Neural cell (in vitro differentiated cells): ENCODE measurements around the gene C1orf35. TPM values are rescaled to one million over a fixed set of nuclear protein-coding genes. Genes with fewer than 3 reads are reported as not detected.

Source experiments
- H2AFZ ChIP-seq: fragments of 200-600, 300-800 bp; sonication (generic), shearing (Covaris generic); 2 replicates; pipeline ENCODE4 v1.6.0; 2014; ENCODE audit warnings: low read depth, mild to moderate bottlenecking, antibody characterized with exemption, low read length, moderate library complexity
- H3F3A ChIP-seq: fragments of 200-600 bp; shearing (Covaris generic); 2 replicates; pipeline ENCODE4 v1.6.1; 2016; ENCODE audit warnings: mild to moderate bottlenecking, moderate library complexity, mixed read lengths, antibody characterized with exemption, low read length; ENCODE audit not compliant: insufficient read depth, poor library complexity, severe bottlenecking
- H3K27ac ChIP-seq: fragments of 200-600, 300-800 bp; sonication (generic), shearing (Covaris generic); 2 replicates; pipeline ENCODE4 v1.5.1; 2014; ENCODE audit warnings: mild to moderate bottlenecking, low read length, moderate library complexity
- H3K27me3 ChIP-seq: fragments of 300-800, 200-600 bp; sonication (generic), shearing (Covaris generic); 2 replicates; pipeline ENCODE4 v1.6.0; 2014; ENCODE audit warnings: mild to moderate bottlenecking, low read depth, low read length, moderate library complexity; ENCODE audit not compliant: insufficient read depth
- H3K36me3 ChIP-seq: fragments of 300-800, 200-600 bp; sonication (generic), shearing (Covaris generic); 2 replicates; pipeline ENCODE4 v1.5.1; 2014; ENCODE audit warnings: mild to moderate bottlenecking, antibody characterized with exemption, low read length, moderate library complexity; ENCODE audit not compliant: insufficient read depth
- H3K4me2 ChIP-seq: fragments of 300-800, 200-600 bp; sonication (generic), shearing (Covaris generic); 2 replicates; pipeline ENCODE4 v1.6.0; 2014; ENCODE audit warnings: mild to moderate bottlenecking, low read length
- H3K4me3 ChIP-seq: fragments of 300-800, 200-600 bp; sonication (generic), shearing (Covaris generic); 2 replicates; pipeline ENCODE4 v1.5.1; 2014; ENCODE audit warnings: mild to moderate bottlenecking, low read length, moderate library complexity
- H3K79me2 ChIP-seq: fragments of 200-600 bp; shearing (Covaris generic); replicated peaks from 2 replicates; pipeline ENCODE4 v1.6.0; 2014; ENCODE audit warnings: mild to moderate bottlenecking, low read length, moderate library complexity; ENCODE audit not compliant: insufficient read depth
- H3K9ac ChIP-seq: fragments of 300-800, 200-600 bp; sonication (generic), shearing (Covaris generic); 2 replicates; pipeline ENCODE4 v1.6.1; 2016; ENCODE audit warnings: mild to moderate bottlenecking, low read length, mixed read lengths
- H3K9me2 ChIP-seq: fragments of 200-600 bp; shearing (Covaris generic); 2 replicates; pipeline ENCODE4 v1.6.1; 2016; ENCODE audit warnings: mild to moderate bottlenecking, low read length, mixed read lengths; ENCODE audit not compliant: insufficient read depth
- H3K9me3 ChIP-seq: fragments of 200-600, 300-800 bp; sonication (generic), shearing (Covaris generic); 2 replicates; pipeline ENCODE4 v1.6.1; 2016; ENCODE audit warnings: mild to moderate bottlenecking, mixed run types, low read length, moderate library complexity, mixed read lengths
- H4K20me1 ChIP-seq: fragments of 200-600 bp; shearing (Covaris generic); 2 replicates; pipeline ENCODE4 v1.6.1; 2016; ENCODE audit warnings: mild to moderate bottlenecking, mixed run types; ENCODE audit not compliant: insufficient read depth
- CTCF ChIP-seq: fragments of 450-650 bp; IDR thresholded peaks from 2 replicates; pipeline ENCODE4 v1.5.1; 2014; ENCODE audit warnings: antibody characterized with exemption, mild to moderate bottlenecking, moderate library complexity; ENCODE audit not compliant: poor library complexity, severe bottlenecking
- EP300 ChIP-seq: fragments of 450-650 bp; conservative IDR thresholded peaks from 2 replicates; pipeline ENCODE4 v1.6.1; 2014; ENCODE audit warnings: antibody characterized with exemption, mild to moderate bottlenecking, moderate library complexity; ENCODE audit not compliant: poor library complexity, severe bottlenecking
- EZH2 ChIP-seq: fragments of 200-600, 300-800 bp; shearing (Covaris generic), sonication (generic); IDR thresholded peaks from 2 replicates; pipeline ENCODE4 v1.6.1; 2014; ENCODE audit warnings: antibody characterized with exemption, low read length, borderline replicate concordance, mild to moderate bottlenecking; ENCODE audit not compliant: insufficient read depth, poor library complexity, severe bottlenecking
- MXI1 ChIP-seq: fragments of 450-650 bp; conservative IDR thresholded peaks from 2 replicates; pipeline ENCODE4 v1.6.1; 2014; ENCODE audit warnings: antibody characterized with exemption, mild to moderate bottlenecking; ENCODE audit not compliant: poor library complexity, severe bottlenecking
- POLR2AphosphoS5 ChIP-seq: IDR thresholded peaks from 2 replicates; pipeline ENCODE4 v1.6.1; 2012
- REST ChIP-seq: IDR thresholded peaks from 2 replicates; pipeline ENCODE4 v1.6.1; 2012; ENCODE audit warnings: borderline replicate concordance
- TAF1 ChIP-seq: IDR thresholded peaks from 2 replicates; pipeline ENCODE4 v1.6.1; 2012; ENCODE audit warnings: low read depth
- polyA plus RNA-seq: library from polyadenylated mRNA; depleted of rRNA; stranded (reverse); fragments of >200 nt; gene quantifications from 2 replicates; pipeline ENCODE4 v1.2.3, GENCODE V29; 2014

C1orf35 gene
- polyA plus RNA-seq, 1 donor from 2014 or later, result 32.8 TPM

DNA sequence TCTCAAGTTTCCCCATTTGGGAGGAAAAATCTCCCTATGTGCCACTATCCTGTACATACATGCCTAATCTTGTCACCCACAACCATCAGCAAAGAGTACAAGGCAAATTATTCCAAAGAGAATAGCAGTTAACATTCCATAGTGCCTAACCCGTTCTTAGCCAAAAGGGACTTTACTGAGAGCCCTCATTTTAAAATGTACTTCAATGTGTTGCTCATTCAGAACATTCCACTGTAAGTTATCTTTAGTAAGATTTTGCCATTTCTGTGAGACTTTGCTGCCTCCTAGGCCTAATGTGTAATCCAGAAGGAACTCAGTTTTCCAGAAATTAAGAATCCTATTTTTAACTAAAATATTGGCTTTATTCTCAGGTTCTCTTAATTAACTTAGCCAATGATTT lies 17.2 kb upstream of the C1orf35 start:
- no peaks in the 10 kb centered on the region for H4K20me1 ChIP-seq
- H3K4me2 ChIP-seq, result no peak overlapping the region
- no peak for TF ChIP-seq MXI1

DNA sequence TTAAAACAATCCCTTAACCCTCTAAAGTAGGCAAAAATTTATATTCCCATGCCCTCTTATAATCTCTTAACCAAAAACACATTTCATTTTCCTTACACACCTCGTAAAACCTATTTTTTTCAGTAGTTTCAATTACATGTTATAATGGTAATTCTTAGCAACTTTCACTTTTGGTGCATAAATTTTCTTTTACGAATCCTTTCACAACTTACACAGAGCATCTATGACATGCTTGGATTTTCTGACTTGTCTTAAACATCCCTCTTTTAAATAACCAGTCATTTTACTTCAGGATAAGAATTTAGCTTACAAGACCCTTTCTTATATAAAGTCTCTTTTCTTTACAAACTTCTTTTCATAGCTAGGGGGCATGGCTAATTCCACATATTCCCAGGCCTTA lies 14.9 kb upstream of the C1orf35 start:
- H3K9me2 ChIP-seq, result no peaks in the 10 kb centered on the region

More for the DNA sequence above, 17.2 kb upstream of the C1orf35 start:
- Histone ChIP-seq H3K79me2 (no peaks in the 10 kb centered on the region), H3K9me2 (no peaks in the 10 kb centered on the region), H3K27me3 (no peaks in the 10 kb centered on the region), H3K9ac (no peak overlapping the region), H3F3A (no peaks in the 10 kb centered on the region), H3K9me3 (no peaks in the 10 kb centered on the region), H2AFZ (no peak overlapping the region), H3K27ac (no peak overlapping the region), H3K4me3 (no peak overlapping the region), H3K36me3 (no peaks in the 10 kb centered on the region)

More for the DNA sequence above, 14.9 kb upstream of the C1orf35 start:
- Histone ChIP-seq H3K9me3 (no peaks in the 10 kb centered on the region), H3K4me3 (no peak overlapping the region), H2AFZ (no peak overlapping the region), H3K36me3 (no peaks in the 10 kb centered on the region), H3K27ac (no peak overlapping the region), H3K27me3 (no peaks in the 10 kb centered on the region), H3K79me2 (no peaks in the 10 kb centered on the region), H3K4me2 (no peak overlapping the region), H4K20me1 (no peaks in the 10 kb centered on the region), H3K9ac (no peak overlapping the region), H3F3A (no peaks in the 10 kb centered on the region)
- TF ChIP-seq EP300, result no peak
- no peak for TF ChIP-seq POLR2AphosphoS5
- no peak for TF ChIP-seq CTCF
- TF ChIP-seq EZH2, result no peak
- no peak for TF ChIP-seq TAF1
- TF ChIP-seq REST, result no peak
